SU-DHL-6 (cell line): ENCODE results near the gene DNAH11.

Source experiments
- CTCF ChIP-seq: fragments of 200-600 bp; sonication (generic); IDR thresholded peaks from one replicate; pipeline ENCODE4 v1.5.1; 2017; ENCODE audit warnings: antibody characterized with exemption, mild to moderate bottlenecking, low read length, moderate library complexity; ENCODE audit not compliant: insufficient read depth, poor library complexity, severe bottlenecking
- EZH2phosphoT487 ChIP-seq: fragments of 200-600 bp; sonication (generic), shearing (Covaris generic); conservative IDR thresholded peaks from 2 replicates; pipeline ENCODE4 v1.6.1; 2018; ENCODE audit warnings: mild to moderate bottlenecking, antibody characterized with exemption, low read length, moderate library complexity, mixed read lengths

DNA sequence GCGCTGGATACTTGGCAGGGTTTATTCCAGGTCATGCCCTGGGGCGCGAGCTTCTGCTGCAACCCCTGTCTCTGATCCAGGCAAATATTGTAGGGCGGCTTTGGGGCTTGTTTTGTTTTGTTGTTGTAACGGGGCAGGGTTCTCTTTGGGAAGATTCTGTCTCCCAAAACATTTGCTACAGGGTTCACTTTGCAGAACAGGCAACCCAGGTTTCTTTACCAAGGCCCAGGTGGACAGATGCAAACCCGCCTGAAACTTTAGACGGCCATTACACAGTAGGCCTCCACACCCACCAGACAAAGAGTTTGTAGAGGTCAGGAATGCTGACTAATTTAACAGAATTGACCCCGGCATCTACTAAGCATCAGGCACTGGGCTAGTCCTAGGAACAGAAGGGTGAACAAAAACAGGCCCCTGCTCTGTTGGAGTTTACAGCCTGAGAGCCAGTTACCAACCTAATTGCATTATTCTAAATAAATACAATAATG is 403.4 kb downstream of the DNAH11 start:
- TF ChIP-seq CTCF, result no peak
- no peak for TF ChIP-seq EZH2phosphoT487
